ENCODE measurements around the gene PXN.
"Not testable (repeated sequence)": the region's sequence is repeated elsewhere in the genome, so short reads cannot be mapped to it uniquely, and the experiment has no call there.

PXN gene

GRCh38 chr12:120214626-120215356 lies 50.7 kb downstream of the PXN start:
- no peak for DNase-seq
- in situ Hi-C loops (cut with MboI; ENCODE audit: low pct_unique_long_range_greater_than_20kb, low sequenced_read_pairs): no loop called here

- in situ Hi-C loops (cut with MboI; ENCODE audit: low pct_unique_long_range_greater_than_20kb, low sequenced_read_pairs): no loop called here
- no peak for DNase-seq
Observed at GRCh38 chr12:120213758-120214157, 51.8 kb downstream of the PXN start.

GRCh38 chr12:120213182-120213581 lies 52.3 kb downstream of the PXN start:
- in situ Hi-C loops (cut with MboI; ENCODE audit: low pct_unique_long_range_greater_than_20kb, low sequenced_read_pairs); DNase-seq: not testable (repeated sequence)

- no peak for DNase-seq
Observed at GRCh38 chr12:120212301-120212700, 53.2 kb downstream of the PXN start.

GRCh38 chr12:120211904-120212283 lies 53.6 kb downstream of the PXN start:
- DNase-seq: no peak
- in situ Hi-C loops (cut with MboI; ENCODE audit: low pct_unique_long_range_greater_than_20kb, low sequenced_read_pairs): no loop called here

More at GRCh38 chr12:120212301-120212700, 53.2 kb downstream of the PXN start:
- in situ Hi-C loops (cut with MboI; ENCODE audit: low pct_unique_long_range_greater_than_20kb, low sequenced_read_pairs): no loop called here

GRCh38 chr12:120211243-120211903 lies 54.2 kb downstream of the PXN start:
- in situ Hi-C loops (cut with MboI; ENCODE audit: low pct_unique_long_range_greater_than_20kb, low sequenced_read_pairs): no loop called here
- no peak for DNase-seq

- in situ Hi-C loops (cut with MboI; ENCODE audit: low pct_unique_long_range_greater_than_20kb, low sequenced_read_pairs): no loop called here
Observed at GRCh38 chr12:120209851-120210250, 55.7 kb downstream of the PXN start.

GRCh38 chr12:120207227-120207626 lies 58.3 kb downstream of the PXN start:
- in situ Hi-C loops (cut with MboI; ENCODE audit: low pct_unique_long_range_greater_than_20kb, low sequenced_read_pairs): no loop called here
- no peak for DNase-seq

More at GRCh38 chr12:120209851-120210250, 55.7 kb downstream of the PXN start:
- no peak for DNase-seq

- in situ Hi-C loops (cut with MboI; ENCODE audit: low pct_unique_long_range_greater_than_20kb, low sequenced_read_pairs); DNase-seq: not testable (repeated sequence)
Observed at GRCh38 chr12:120206781-120207180, 58.7 kb downstream of the PXN start.

- in situ Hi-C loops (cut with MboI; ENCODE audit: low pct_unique_long_range_greater_than_20kb, low sequenced_read_pairs): no loop called here
- DNase-seq: no peak
Observed at GRCh38 chr12:120206228-120206627, 59.3 kb downstream of the PXN start.

GRCh38 chr12:120204171-120204570 lies 61.4 kb downstream of the PXN start:
- no peak for DNase-seq
- in situ Hi-C loops (cut with MboI; ENCODE audit: low pct_unique_long_range_greater_than_20kb, low sequenced_read_pairs): no loop called here

- no peak for DNase-seq
- in situ Hi-C loops (cut with MboI; ENCODE audit: low pct_unique_long_range_greater_than_20kb, low sequenced_read_pairs): no loop called here
Observed at GRCh38 chr12:120200364-120200800, 65.1 kb downstream of the PXN start.

GRCh38 chr12:120199595-120200306 lies 65.8 kb downstream of the PXN start:
- DNase-seq: peak; percentile 23
- in situ Hi-C loops (cut with MboI; ENCODE audit: low pct_unique_long_range_greater_than_20kb, low sequenced_read_pairs): no loop called here

- in situ Hi-C loops (cut with MboI; ENCODE audit: low pct_unique_long_range_greater_than_20kb, low sequenced_read_pairs): no loop called here
- DNase-seq: no peak
Observed at GRCh38 chr12:120199025-120199424, 66.5 kb downstream of the PXN start.

GRCh38 chr12:120197542-120197887 lies 68.0 kb downstream of the PXN start:
- in situ Hi-C loops (cut with MboI; ENCODE audit: low pct_unique_long_range_greater_than_20kb, low sequenced_read_pairs): no loop called here
- no peak for DNase-seq

- peak; percentile 32 for DNase-seq
- in situ Hi-C loops (cut with MboI; ENCODE audit: low pct_unique_long_range_greater_than_20kb, low sequenced_read_pairs): not testable (repeated sequence)
Observed at GRCh38 chr12:120196817-120197541, 68.6 kb downstream of the PXN start.

GRCh38 chr12:120196363-120196762 lies 69.2 kb downstream of the PXN start:
- DNase-seq: no peak
- in situ Hi-C loops (cut with MboI; ENCODE audit: low pct_unique_long_range_greater_than_20kb, low sequenced_read_pairs): no loop called here

GRCh38 chr12:120194534-120195395 lies 70.8 kb downstream of the PXN start, which contains the start of gene GCN1:
TSS of gene GCN1 (minus strand) at chr12:120194715. CDS start at chr12:120194697, 18 bp downstream.
- in situ Hi-C loops (cut with MboI; ENCODE audit: low pct_unique_long_range_greater_than_20kb, low sequenced_read_pairs): no loop called here
- peak; percentile 83 for DNase-seq

GRCh38 chr12:120194226-120194533 lies 71.3 kb downstream of the PXN start:
- no peak for DNase-seq
- in situ Hi-C loops (cut with MboI; ENCODE audit: low pct_unique_long_range_greater_than_20kb, low sequenced_read_pairs): no loop called here
